HG02571 (cell line): ENCODE measurements around the gene NCBP1.
A peak's percentile ranks its signal among the peaks of the same experiment; 100 is the strongest.
"Not testable (repeated sequence)": the region's sequence is repeated elsewhere in the genome, so short reads cannot be mapped to it uniquely, and the experiment has no call there.

Source experiments
- ATAC-seq: cut with Tn5 transposase; IDR thresholded peaks from one replicate; pipeline ENCODE4 v1.9.1; 2021; ENCODE audit warnings: mild to moderate bottlenecking, moderate library complexity; ENCODE audit not compliant: unreplicated experiment

NCBP1 gene

GRCh38 chr9:97668485-97668884 lies 34.9 kb downstream of the NCBP1 start:
- ATAC-seq = no peak

- no peak for ATAC-seq
Observed at GRCh38 chr9:97670586-97670985, 37.0 kb downstream of the NCBP1 start.

GRCh38 chr9:97672403-97672802 lies 38.8 kb downstream of the NCBP1 start:
- ATAC-seq = no peak

- ATAC-seq = no peak
Observed at GRCh38 chr9:97673922-97674321, 40.3 kb downstream of the NCBP1 start.

- peak; percentile 56 for ATAC-seq
Observed at GRCh38 chr9:97675655-97676054, 42.0 kb downstream of the NCBP1 start.

GRCh38 chr9:97682242-97682641 lies 48.6 kb downstream of the NCBP1 start:
- no peak for ATAC-seq

- no peak for ATAC-seq
Observed at GRCh38 chr9:97688654-97689053, 55.0 kb downstream of the NCBP1 start.

GRCh38 chr9:97689401-97690180 lies 56.0 kb downstream of the NCBP1 start:
- ATAC-seq = no peak

GRCh38 chr9:97694769-97695168 lies 61.1 kb downstream of the NCBP1 start:
- no peak for ATAC-seq

GRCh38 chr9:97695390-97695789 lies 61.8 kb downstream of the NCBP1 start:
- ATAC-seq = no peak

GRCh38 chr9:97695995-97696802 lies 62.6 kb downstream of the NCBP1 start:
- ATAC-seq = no peak

- ATAC-seq = peak; percentile 82
Observed at GRCh38 chr9:97696803-97697601, 63.4 kb downstream of the NCBP1 start, which contains the start of gene XPA. TSS of gene XPA (minus strand) at chr9:97697340. CDS start at chr9:97697292, 48 bp downstream.

- ATAC-seq = no peak
Observed at GRCh38 chr9:97697837-97698236, 64.2 kb downstream of the NCBP1 start.

- no peak for ATAC-seq
Observed at GRCh38 chr9:97698865-97699264, 65.2 kb downstream of the NCBP1 start.

- ATAC-seq = not testable (repeated sequence)
Observed at GRCh38 chr9:97699281-97699680, 65.7 kb downstream of the NCBP1 start.

- ATAC-seq = not testable (repeated sequence)
Observed at GRCh38 chr9:97699824-97700223, 66.2 kb downstream of the NCBP1 start.

GRCh38 chr9:97703437-97704344 lies 70.1 kb downstream of the NCBP1 start:
- ATAC-seq = no peak

- ATAC-seq = no peak
Observed at GRCh38 chr9:97704345-97704677, 70.7 kb downstream of the NCBP1 start.

- no peak for ATAC-seq
Observed at GRCh38 chr9:97704851-97705250, 71.2 kb downstream of the NCBP1 start.

- no peak for ATAC-seq
Observed at GRCh38 chr9:97705354-97705950, 71.8 kb downstream of the NCBP1 start.
